ENCODE data around the gene ACOX3.

The ACOX3 gene

GRCh38 chr4:8465615-8466611, 25.4 kb upstream of the ACOX3 start:
- H3K4me3 ChIP-seq (ENCODE audit: low read depth, low read length), result no peak overlapping the region
- TF ChIP-seq CTCF (IDR thresholded peaks at IDR 0.05; ENCODE audit: low read depth, low read length, missing control alignments), result no peak
- DNase-seq (ENCODE audit: low read depth), result no peak

- TF ChIP-seq CTCF (IDR thresholded peaks at IDR 0.05; ENCODE audit: low read depth, low read length, missing control alignments), result no peak
- DNase-seq (ENCODE audit: low read depth), result no peak
- no peak overlapping the region for H3K4me3 ChIP-seq (ENCODE audit: low read depth, low read length)
Measured at GRCh38 chr4:8464381-8464780, 23.9 kb upstream of the ACOX3 start.

GRCh38 chr4:8463811-8464210, 23.3 kb upstream of the ACOX3 start:
- TF ChIP-seq CTCF (IDR thresholded peaks at IDR 0.05; ENCODE audit: low read depth, low read length, missing control alignments), result no peak
- no peak for DNase-seq (ENCODE audit: low read depth)
- no peak overlapping the region for H3K4me3 ChIP-seq (ENCODE audit: low read depth, low read length)

GRCh38 chr4:8461616-8462015, 21.1 kb upstream of the ACOX3 start:
- no peak for TF ChIP-seq CTCF (IDR thresholded peaks at IDR 0.05; ENCODE audit: low read depth, low read length, missing control alignments)
- DNase-seq (ENCODE audit: low read depth), result no peak
- H3K4me3 ChIP-seq (ENCODE audit: low read depth, low read length), result no peak overlapping the region

GRCh38 chr4:8461086-8461485, 20.6 kb upstream of the ACOX3 start:
- DNase-seq (ENCODE audit: low read depth), result no peak
- H3K4me3 ChIP-seq (ENCODE audit: low read depth, low read length), result no peak overlapping the region
- TF ChIP-seq CTCF (IDR thresholded peaks at IDR 0.05; ENCODE audit: low read depth, low read length, missing control alignments), result no peak

GRCh38 chr4:8459867-8460445, 19.4 kb upstream of the ACOX3 start:
- TF ChIP-seq CTCF (IDR thresholded peaks at IDR 0.05; ENCODE audit: low read depth, low read length, missing control alignments), result no peak
- H3K4me3 ChIP-seq (ENCODE audit: low read depth, low read length), result no peak overlapping the region
- no peak for DNase-seq (ENCODE audit: low read depth)
